Stimulated activated CD4-positive, alpha-beta T cell treated with anti-CD3 and anti-CD28 coated beads, Interleukin-12 subunit alpha, Interleukin-12 subunit beta, amount 100 ng/mL, for 24 hours (primary cell): ENCODE data around the gene ZCCHC8.

Source experiments
- DNase-seq, 2 experiments: peaks; one replicate each; pipeline ENCODE4 v3.0.0-alpha.2; 2020; ENCODE audit warnings: low read depth in 2 of 2

ZCCHC8 gene

DNA sequence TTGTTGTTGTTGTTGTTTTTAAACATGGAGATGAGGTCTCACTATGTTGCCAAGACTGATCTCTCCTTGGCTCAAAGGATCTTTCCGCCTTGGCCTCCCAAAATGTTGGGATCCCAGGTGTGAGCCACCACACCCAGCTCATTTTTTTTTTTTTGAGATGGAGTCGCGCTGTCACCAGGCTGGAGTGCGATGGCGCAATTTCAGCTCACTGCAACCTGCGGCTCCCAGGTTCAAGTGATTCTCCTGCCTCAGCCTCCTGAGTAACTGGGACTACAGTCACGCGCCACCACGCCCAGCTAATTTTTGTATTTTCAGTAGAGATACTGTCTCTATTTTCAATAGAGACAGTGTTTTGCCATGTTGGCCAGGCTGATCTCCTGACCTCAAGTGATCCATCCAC lies 73.3 kb downstream of the ZCCHC8 start:
- no peak for DNase-seq

DNA sequence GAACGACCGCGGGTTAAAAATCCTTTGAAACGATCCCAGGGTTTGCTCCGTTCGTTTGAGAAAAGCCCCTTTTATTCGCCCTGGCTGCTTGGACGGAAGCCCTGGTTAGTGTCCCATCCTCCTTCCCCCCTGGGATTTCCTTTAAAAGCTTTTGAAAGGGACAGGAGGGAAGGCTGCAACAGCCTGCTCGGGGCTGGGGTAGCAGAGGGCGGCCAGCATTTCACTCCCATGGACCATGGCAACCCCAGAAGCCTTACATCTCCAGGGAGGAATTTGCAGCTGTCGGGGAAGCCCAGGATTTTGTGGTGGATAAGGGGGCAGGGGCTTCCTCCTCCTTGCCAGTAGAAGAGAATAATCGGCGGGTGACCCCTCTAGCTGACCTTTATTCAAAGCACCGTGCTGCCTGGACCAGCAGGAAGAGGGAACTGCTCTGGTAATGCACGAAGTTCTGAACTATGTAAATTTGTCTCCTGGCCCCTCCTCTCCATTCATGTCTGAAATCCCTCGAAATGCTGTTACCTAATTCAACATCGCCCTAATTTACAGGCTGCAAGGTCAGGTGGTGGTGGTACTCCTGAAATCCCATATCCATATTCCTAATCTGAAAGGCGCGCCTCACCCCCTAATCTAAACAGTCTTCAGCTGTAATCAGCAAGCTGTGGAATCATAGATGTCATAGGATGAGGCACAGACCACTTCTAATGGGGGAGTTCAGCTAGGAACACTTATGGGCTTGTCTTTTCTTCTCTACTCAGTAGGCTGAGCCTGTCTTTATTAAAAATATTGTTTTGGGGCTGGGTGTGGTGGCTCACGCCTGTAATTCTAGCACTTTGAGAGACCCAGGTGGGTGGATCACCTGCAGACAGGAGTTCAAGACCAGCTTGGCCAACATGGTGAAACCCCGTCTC lies 77.2 kb downstream of the ZCCHC8 start:
- no peak for DNase-seq

DNA sequence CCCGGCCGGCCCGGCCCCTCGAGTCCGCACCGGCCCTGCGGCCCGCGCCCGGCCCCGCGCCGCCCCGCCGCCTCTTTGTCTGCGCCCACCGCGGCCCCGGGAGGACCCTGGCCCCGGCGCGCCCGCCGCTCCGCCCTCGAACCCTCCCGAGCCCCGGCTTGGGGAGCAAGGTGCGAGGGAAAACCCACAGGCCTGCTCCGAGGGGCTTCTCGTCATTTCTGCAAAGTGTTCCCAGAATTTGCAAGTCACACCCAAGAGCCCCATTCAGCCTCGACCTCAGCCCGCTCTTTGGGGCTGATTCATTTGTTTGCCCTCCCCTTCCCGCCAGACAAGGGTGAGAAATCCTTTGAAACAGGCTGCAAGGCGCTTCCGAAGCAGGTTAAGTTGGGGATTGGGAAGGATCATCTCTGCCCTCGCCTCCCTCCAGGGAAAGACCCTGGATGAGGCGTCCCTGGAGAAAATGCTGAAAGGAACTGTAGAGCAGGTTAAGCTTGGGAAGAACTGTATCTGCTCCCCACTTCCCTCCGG lies 77.9 kb downstream of the ZCCHC8 start:
- DNase-seq, result peak; percentile 31 to 35

DNA sequence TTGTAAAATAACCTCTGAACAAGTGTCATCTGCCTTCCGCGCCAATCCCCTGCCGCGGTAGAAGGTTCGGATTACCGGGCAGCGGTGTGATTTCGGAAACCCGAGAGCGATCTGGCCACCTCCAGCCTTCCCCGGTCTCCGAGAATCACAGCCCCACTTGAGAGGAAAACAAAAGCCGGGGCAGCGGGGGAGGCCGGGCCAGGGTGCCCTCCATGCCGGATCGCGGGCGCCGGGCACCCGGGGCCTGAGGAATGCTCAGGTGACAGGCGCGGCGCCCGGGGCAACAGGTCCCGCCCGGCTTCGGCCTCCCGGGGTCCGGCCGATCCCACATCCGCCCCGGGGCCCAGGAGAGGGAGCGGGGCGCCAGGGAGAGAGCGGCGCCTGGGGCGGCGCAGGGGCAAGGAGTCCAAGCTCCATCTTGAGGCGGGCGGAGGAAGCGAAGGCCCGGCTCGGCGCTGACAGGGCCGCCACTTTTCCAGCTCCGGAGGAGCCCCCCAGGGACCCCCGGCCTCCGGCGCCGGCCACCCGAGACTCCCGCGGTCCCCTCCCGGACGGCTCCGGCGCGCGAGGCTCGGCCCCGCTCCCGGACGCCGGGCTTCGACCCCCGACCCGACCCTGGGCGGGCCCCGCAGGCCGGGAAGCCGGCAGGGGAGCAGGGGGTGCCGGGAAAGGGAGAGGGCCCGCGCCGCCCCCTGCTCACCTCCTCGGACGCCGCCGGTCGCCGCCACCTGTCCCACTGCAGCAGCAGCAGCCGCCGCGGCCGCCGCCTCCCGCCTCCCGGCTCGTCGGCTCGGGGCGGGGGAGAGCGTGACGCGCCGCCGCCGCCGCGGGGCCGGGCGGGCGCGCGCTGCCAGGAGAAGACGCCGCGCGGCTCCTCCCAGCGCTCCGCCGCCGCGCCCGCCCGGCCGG lies 78.7 kb downstream of the ZCCHC8 start, which contains the start of gene CLIP1:
TSS of gene CLIP1 (minus strand) at position 849 of the 909 bp plus-strand sequence. CDS start 42,217 bp downstream, outside the sequence.
- DNase-seq, result peak; percentile 31 to 44
